Breast epithelium (tissue), 3 donors: ENCODE measurements around the gene DHRS12.

Experiments
- CTCF ChIP-seq, 3 donors: fragments of 450-650 bp; IDR thresholded peaks; one replicate each; pipeline ENCODE4 v1.5.1; 2016 to 2017; ENCODE audit warnings: antibody characterized with exemption in 3 of 3, mild to moderate bottlenecking in 3 of 3, moderate library complexity in 3 of 3
- POLR2A ChIP-seq: fragments of 450-650 bp; IDR thresholded peaks from one replicate; pipeline ENCODE4 v1.6.1; 2016; ENCODE audit warnings: antibody characterized with exemption, mild to moderate bottlenecking, moderate library complexity

GRCh38 chr13:51817717-51818116 is 13.8 kb upstream of the DHRS12 start:
- TF ChIP-seq CTCF (IDR thresholded peaks at IDR 0.05) (no peak), POLR2A (no peak)
